ENCODE results near the gene CSPG4.

- TF ChIP-seq ELF1 (CRISPR knock-in tag; IDR thresholded peaks at IDR 0.05) (no peak), GATAD2A (CRISPR knock-in tag; IDR thresholded peaks at IDR 0.05) (no peak), CCDC6 (CRISPR knock-in tag; IDR thresholded peaks at IDR 0.05) (no peak), NR2F2 (IDR thresholded peaks at IDR 0.05; ENCODE audit: borderline replicate concordance, low read depth) (no peak), MAFF (IDR thresholded peaks at IDR 0.05; ENCODE audit: low read depth, low read length) (no peak), ZNF10 (CRISPR knock-in tag; IDR thresholded peaks at IDR 0.05; ENCODE audit: borderline replicate concordance, low read depth) (no peak), GABPA (IDR thresholded peaks at IDR 0.05; ENCODE audit: low read depth, low read length) (no peak), GABPA (CRISPR knock-in tag; IDR thresholded peaks at IDR 0.05; ENCODE audit: low read depth) (no peak), POLR2AphosphoS5 (IDR thresholded peaks at IDR 0.05; ENCODE audit: low read depth, low read length) (no peak), CTCF (CRISPR knock-in tag; IDR thresholded peaks at IDR 0.05) (no peak), EP300 (IDR thresholded peaks at IDR 0.05; ENCODE audit: low read depth in 2 of 2, low read length in 2 of 2) (no peak), EP300 (CRISPR knock-in tag; IDR thresholded peaks at IDR 0.05; ENCODE audit: borderline replicate concordance) (no peak), ATF3 (CRISPR knock-in tag; IDR thresholded peaks at IDR 0.05) (no peak), FOSL1 (CRISPR knock-in tag; IDR thresholded peaks at IDR 0.05; ENCODE audit: borderline replicate concordance) (no peak), REST (IDR thresholded peaks at IDR 0.05; ENCODE audit: borderline replicate concordance in 1 of 2, low read depth in 1 of 2, low read length in 2 of 2) (no peak), CBX2 (IDR thresholded peaks at IDR 0.05; ENCODE audit: low read depth, low read length) (no peak), CBX2 (CRISPR knock-in tag; IDR thresholded peaks at IDR 0.05; ENCODE audit: low read depth) (no peak)
Measured at GRCh38 chr15:75677465-75678323, 35.0 kb downstream of the CSPG4 start.

Data from HepG2 (cell line).